NCI-H1048 (cell line): ENCODE measurements around the gene DNAAF8.

ENCODE experiments used
- DNase-seq: peaks from one replicate; lab custom pipeline; 2025; lab: John Stamatoyannopoulos, UW

DNAAF8 gene

GRCh38 chr16:4752351-4753100 is 18.2 kb downstream of the DNAAF8 start:
- no peak for DNase-seq

GRCh38 chr16:4753227-4753626 is 18.9 kb downstream of the DNAAF8 start:
- no peak for DNase-seq

- no peak for DNase-seq
These were observed 20.5 kb downstream of the DNAAF8 start for GRCh38 chr16:4754865-4755264.

- no peak for DNase-seq
These were observed 21.4 kb downstream of the DNAAF8 start for GRCh38 chr16:4755687-4756086.

GRCh38 chr16:4760221-4760910 is 26.0 kb downstream of the DNAAF8 start:
- DNase-seq: no peak

- no peak for DNase-seq
These were observed 27.9 kb downstream of the DNAAF8 start for GRCh38 chr16:4762205-4762604.

GRCh38 chr16:4763791-4764190 is 29.5 kb downstream of the DNAAF8 start:
- DNase-seq: no peak

- no peak for DNase-seq
These were observed 31.5 kb downstream of the DNAAF8 start for GRCh38 chr16:4765511-4766474.

GRCh38 chr16:4766875-4767628 is 32.7 kb downstream of the DNAAF8 start, which contains the start of gene ZNF500:
Gene ZNF500, minus strand, starts transcription at chr16:4767162. Its CDS starts 1,184 bp downstream, at chr16:4765978.
- peak; percentile 65 for DNase-seq

GRCh38 chr16:4767872-4768548 is 33.7 kb downstream of the DNAAF8 start:
- DNase-seq: no peak

- DNase-seq: peak; percentile 43
These were observed 34.4 kb downstream of the DNAAF8 start for GRCh38 chr16:4768549-4769305.

GRCh38 chr16:4769306-4769638 is 34.9 kb downstream of the DNAAF8 start:
- DNase-seq: no peak

GRCh38 chr16:4771646-4772045 is 37.3 kb downstream of the DNAAF8 start:
- no peak for DNase-seq

GRCh38 chr16:4772351-4772750 is 38.0 kb downstream of the DNAAF8 start:
- DNase-seq: no peak

GRCh38 chr16:4775005-4775404 is 40.7 kb downstream of the DNAAF8 start:
- no peak for DNase-seq

GRCh38 chr16:4776141-4776705 is 41.9 kb downstream of the DNAAF8 start:
- no peak for DNase-seq

- DNase-seq: no peak
These were observed 43.2 kb downstream of the DNAAF8 start for GRCh38 chr16:4777339-4778049.

GRCh38 chr16:4778050-4778392 is 43.7 kb downstream of the DNAAF8 start:
- DNase-seq: no peak

- no peak for DNase-seq
These were observed 45.9 kb downstream of the DNAAF8 start for GRCh38 chr16:4780235-4780634.
